PFSK-1 (cell line): Measurements from ENCODE around the gene MPPED1.

Experiments used
- FOXP2 ChIP-seq: optimal IDR thresholded peaks from 2 replicates; pipeline ENCODE3; 2011; ENCODE audit warnings: borderline replicate concordance, control low read depth, inconsistent platforms; ENCODE audit not compliant: insufficient read depth; ENCODE audit errors: extremely low read length, extremely low read depth
- REST ChIP-seq, 2 experiments: IDR thresholded peaks; 2 replicates each; pipeline versions ENCODE4 v1.6.1 to v1.8.0; 2011 to 2012; ENCODE audit warnings: low read depth in 2 of 2, low read length in 2 of 2, control low read depth in 1 of 2, inconsistent platforms in 1 of 2, mild to moderate bottlenecking in 1 of 2, moderate library complexity in 1 of 2; ENCODE audit not compliant: insufficient read depth in 1 of 2
- TAF1 ChIP-seq: IDR thresholded peaks from 2 replicates; pipeline ENCODE4 v1.6.1; 2012; ENCODE audit warnings: low read length, control low read depth, borderline replicate concordance; ENCODE audit not compliant: insufficient read depth

GRCh38 chr22:43532301-43533155, 120.7 kb downstream of the MPPED1 start:
- no peak for TF ChIP-seq REST (IDR thresholded peaks at IDR 0.05; ENCODE audit: insufficient read depth in 1 of 2, low read depth in 2 of 2, low read length in 2 of 2)
- TF ChIP-seq TAF1, result no peak
- TF ChIP-seq FOXP2, result no peak
